CD4-positive, alpha-beta T cell treated with Interleukin-6 for 4 hours (primary cell): ENCODE results near the gene TRPV4.

Source experiments
- DNase-seq: peaks from one replicate; pipeline ENCODE4 v3.0.0-alpha.2; 2020; ENCODE audit warnings: mixed read lengths

Gene TRPV4

DNA sequence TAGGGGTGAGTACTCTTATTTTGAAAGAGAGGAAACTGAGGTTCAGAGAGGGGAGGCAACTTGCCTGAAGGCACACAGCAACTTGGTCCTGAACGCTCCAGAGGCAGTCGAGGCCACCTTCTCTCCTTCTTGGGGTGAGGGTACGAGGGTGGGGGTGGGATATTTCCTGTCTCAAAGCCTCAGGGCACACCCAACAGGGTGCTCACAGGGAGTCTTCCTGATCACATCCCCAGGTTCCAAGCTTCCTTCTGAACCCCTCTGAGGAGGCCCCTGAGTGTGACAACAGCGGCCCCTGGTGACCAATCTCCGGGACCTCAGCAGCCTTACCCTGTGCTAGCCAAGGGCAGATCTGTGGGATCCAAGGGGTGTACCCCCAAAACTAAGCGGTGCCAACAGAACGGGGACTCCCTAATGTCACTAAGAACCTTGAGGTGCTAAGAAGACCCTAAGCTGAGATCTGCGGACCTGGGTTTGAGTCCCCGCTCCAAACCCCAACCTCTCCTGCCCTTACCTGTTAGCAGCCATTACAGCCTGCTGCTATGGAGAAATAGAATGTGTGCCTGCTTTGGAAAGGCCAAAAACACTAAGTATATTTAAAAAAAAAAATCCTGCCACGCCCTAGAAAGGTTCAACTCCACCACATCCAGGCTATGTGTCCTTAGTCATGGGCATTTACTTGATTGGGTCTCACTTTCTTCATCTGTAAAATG is 57.9 kb downstream of the TRPV4 start:
- peak; percentile 77 for DNase-seq

- no peak for DNase-seq
Observed at GRCh38 chr12:109773384-109774011, 59.7 kb downstream of the TRPV4 start.

GRCh38 chr12:109772622-109773321 is 60.4 kb downstream of the TRPV4 start:
- DNase-seq, result no peak

GRCh38 chr12:109771746-109772621 is 61.2 kb downstream of the TRPV4 start:
- no peak for DNase-seq

DNA sequence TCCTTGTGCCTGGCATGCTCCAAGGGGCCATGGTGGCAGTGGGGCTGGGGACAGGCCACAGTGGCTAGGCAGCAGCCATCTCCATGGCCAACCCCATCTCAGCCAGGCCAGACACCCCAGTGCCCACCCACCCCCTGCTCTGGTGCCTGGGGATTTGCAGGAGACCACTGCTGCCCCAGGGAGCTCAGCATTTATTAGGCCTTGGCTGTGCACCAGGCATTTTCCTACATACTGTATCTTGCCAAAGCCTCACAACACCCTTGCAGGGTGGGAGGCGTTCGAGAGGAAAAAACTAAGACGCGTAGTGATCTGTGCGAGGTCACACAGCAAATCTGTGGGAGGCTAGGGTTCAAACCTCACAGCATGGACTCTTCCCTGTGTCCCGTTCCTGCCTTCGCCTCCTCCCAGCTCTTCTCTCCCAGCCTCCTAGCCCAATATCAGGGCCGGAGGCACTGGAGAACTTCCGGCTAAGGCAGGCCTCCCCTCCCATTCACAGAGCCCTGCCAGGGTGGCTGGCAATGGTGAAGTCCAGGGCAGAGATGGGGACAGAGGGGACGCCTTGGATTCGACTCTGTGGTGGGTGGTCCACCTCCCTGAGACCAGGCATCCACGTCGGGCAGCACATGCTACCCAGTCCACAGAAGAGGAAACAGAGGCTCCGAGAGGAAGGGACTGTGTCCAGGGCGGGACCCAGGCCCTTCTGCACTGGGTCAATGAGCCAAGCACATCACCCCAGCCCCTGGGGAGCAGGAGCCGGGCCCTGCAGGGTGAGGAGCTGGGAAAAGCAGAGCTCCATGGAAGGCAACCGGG is 62.1 kb downstream of the TRPV4 start:
- no peak for DNase-seq

GRCh38 chr12:109770104-109770860 is 62.9 kb downstream of the TRPV4 start:
- DNase-seq, result no peak

- DNase-seq, result no peak
Observed at GRCh38 chr12:109768901-109769670, 64.1 kb downstream of the TRPV4 start.

DNA sequence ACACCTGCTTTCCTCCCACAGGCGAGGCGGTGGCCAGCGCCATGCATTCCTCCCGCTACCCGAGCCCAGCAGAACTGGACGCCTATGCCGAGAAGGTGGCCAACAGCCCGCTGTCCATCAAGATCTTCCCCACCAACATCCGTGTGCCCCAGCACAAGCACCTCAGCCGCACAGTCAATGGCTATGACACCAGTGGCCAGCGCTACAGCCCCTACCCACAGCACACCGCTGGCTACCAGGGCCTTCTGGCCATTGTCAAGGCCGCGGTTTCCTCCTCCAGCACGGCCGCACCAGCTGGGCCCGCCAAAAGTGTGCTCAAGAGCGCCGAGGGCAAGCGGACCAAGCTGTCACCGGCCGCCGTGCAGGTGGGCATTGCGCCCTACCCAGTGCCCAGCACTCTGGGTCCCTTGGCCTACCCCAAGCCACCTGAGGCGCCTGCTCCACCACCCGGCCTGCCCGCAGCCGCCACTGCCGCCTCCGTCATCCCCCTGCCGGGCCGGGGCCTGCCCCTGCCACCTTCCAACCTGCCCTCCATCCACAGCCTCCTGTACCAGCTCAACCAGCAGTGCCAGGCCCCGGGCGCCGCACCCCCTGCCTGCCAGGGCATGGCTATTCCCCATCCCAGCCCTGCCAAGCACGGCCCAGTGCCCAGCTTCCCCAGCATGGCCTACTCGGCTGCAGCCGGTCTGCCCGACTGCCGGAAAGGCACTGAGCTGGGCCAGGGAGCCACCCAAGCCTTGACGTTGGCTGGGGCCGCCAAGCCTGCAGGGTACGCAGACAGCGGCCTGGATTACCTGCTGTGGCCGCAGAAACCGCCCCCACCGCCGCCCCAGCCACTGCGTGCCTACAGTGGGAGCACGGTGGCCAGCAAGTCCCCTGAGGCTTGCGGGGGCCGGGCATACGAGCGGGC is 65.0 kb downstream of the TRPV4 start:
- DNase-seq, result no peak

DNA sequence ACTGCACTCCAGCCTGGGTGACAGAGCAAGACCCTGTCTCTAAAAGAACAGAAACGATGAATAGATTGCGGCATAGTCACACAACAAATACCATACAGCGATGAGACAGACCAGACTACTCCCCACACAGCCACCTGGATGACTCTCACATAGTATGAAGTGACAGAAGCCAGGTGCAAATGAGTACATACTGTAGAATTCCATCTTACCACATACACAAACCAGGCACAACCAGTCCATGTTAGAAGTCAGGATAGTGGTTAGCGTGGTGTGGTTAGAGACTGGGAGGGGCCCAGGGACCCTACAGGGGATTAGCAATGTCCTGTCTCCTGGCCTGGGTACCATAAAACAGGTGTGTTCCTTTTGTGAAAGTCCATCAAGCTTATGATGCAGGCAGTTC is 65.7 kb downstream of the TRPV4 start:
- DNase-seq, result no peak

GRCh38 chr12:109766251-109766778 is 66.9 kb downstream of the TRPV4 start:
- DNase-seq, result no peak

DNA sequence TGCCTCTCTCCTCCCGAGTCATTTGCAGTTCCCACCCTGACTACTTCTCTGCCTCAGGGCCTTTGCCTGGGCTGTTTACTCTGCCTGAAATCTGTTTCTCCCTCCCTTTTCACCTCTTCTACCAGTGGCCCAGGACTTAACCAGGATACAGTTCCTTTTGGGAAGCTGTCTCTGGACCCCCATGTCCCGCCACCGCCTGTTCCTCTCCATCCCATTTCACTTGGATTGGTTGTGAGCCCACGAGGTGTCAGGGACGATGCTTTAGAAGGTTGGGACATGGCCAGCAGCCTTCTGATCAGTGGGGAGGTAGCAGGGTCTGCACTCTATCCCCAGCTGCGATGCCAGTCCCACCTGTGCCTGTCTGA is 67.8 kb downstream of the TRPV4 start:
- DNase-seq, result no peak

- no peak for DNase-seq
Observed at GRCh38 chr12:109764776-109765445, 68.3 kb downstream of the TRPV4 start.

DNA sequence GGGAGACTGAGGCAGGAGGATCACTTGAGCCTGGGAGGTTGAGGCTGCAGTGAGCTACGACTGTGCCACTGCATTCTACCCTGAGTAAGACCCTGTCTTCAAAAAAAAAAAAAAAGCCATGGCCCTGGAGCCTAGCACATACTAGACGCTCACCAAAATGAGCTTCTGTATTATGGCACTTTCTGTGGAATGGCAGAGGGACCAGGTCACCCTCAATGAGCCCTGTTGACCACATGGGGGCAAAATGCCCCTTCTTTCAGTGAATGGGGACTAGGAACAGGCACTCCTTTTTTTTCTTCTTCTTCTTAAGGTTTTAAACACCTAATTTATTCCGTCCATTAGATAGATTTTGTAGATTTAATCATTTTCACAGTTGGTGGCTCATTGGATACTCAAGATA is 69.1 kb downstream of the TRPV4 start:
- no peak for DNase-seq

- no peak for DNase-seq
Observed at GRCh38 chr12:109763201-109763841, 69.9 kb downstream of the TRPV4 start.

DNA sequence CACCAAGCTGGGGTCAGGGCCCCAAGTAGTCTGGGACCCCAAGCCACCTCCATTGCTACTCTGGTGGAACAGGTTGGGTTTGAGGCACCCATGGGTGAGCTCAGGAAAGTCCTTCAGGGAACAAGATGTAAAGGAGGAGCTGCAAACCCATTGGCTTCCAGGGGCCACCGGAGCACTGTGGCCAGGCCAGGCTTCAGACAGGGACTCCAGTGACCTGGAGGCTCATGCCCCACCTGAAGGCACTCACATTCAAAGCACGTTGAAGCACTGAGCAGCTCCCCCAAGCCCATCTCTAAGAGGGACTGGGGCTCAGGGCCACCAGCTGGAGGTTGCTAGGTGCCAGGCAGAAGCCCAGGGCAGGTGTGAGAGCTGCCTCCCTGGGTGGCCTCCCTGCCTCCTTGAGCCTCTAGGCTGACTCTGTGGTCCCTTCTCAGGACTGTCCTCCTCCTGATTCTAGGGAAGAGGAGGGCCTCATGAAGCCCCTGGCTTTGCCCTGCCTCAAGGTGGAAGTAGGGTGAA is 70.5 kb downstream of the TRPV4 start:
- no peak for DNase-seq

DNA sequence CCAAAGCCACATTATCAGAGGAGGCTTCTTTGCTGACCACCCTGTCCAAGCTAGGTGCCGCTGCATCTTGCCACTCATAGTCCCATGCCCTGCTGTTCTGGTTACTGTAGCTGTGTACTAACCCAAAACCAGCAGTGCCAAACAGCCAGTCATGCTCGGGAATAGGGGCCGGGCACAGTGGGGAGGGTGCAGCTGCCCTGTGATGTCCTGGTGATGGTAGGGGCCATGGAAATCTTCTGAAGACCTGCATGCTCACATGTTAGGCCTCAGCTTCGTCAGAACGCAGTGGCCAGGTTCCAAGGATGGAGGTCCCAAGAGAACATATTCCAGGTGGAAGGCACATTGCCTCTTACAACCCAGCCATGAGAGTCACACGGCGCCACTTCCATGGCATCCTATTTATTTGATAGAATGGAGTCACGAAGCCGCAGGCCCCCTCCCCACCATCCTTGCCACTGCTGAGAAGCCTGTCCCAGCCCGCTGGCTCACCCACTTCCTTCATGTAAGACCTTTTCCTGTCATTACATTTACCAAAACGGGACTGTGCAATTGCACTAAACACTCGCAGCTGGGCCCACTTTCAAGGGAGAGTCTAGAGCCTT is 71.0 kb downstream of the TRPV4 start:
- DNase-seq, result no peak
